NCI-H2081 treated with DMSO at 0.1 percent for 48 hours (cell line): ENCODE measurements around the gene ZFHX3.

ENCODE experiments used
- DNase-seq: peaks from one replicate; lab custom pipeline; 2025; lab: John Stamatoyannopoulos, UW

Gene ZFHX3

GRCh38 chr16:72825912-72826621, 221.9 kb downstream of the ZFHX3 start:
- no peak for DNase-seq

- no peak for DNase-seq
Observed at GRCh38 chr16:72824761-72825160, 223.2 kb downstream of the ZFHX3 start.

- DNase-seq, result no peak
Observed at GRCh38 chr16:72824027-72824426, 223.9 kb downstream of the ZFHX3 start.

- no peak for DNase-seq
Observed at GRCh38 chr16:72821185-72821950, 226.6 kb downstream of the ZFHX3 start.

GRCh38 chr16:72819345-72819744, 228.6 kb downstream of the ZFHX3 start:
- no peak for DNase-seq

GRCh38 chr16:72818236-72818845, 229.6 kb downstream of the ZFHX3 start:
- no peak for DNase-seq

GRCh38 chr16:72815348-72816318, 232.3 kb downstream of the ZFHX3 start:
- no peak for DNase-seq

- no peak for DNase-seq
Observed at GRCh38 chr16:72814226-72814625, 233.7 kb downstream of the ZFHX3 start.

- DNase-seq, result no peak
Observed at GRCh38 chr16:72812672-72813071, 235.3 kb downstream of the ZFHX3 start.

- DNase-seq, result no peak
Observed at GRCh38 chr16:72811876-72812275, 236.1 kb downstream of the ZFHX3 start.

- DNase-seq, result no peak
Observed at GRCh38 chr16:72811188-72811720, 236.7 kb downstream of the ZFHX3 start.

- no peak for DNase-seq
Observed at GRCh38 chr16:72810480-72810879, 237.4 kb downstream of the ZFHX3 start.

GRCh38 chr16:72809446-72809845, 238.5 kb downstream of the ZFHX3 start:
- no peak for DNase-seq

- no peak for DNase-seq
Observed at GRCh38 chr16:72808754-72809153, 239.2 kb downstream of the ZFHX3 start.

- DNase-seq, result no peak
Observed at GRCh38 chr16:72807245-72807644, 240.7 kb downstream of the ZFHX3 start.

GRCh38 chr16:72805486-72805885, 242.4 kb downstream of the ZFHX3 start:
- no peak for DNase-seq

GRCh38 chr16:72800524-72801161, 247.3 kb downstream of the ZFHX3 start:
- DNase-seq, result no peak

GRCh38 chr16:72798264-72798663, 249.7 kb downstream of the ZFHX3 start:
- no peak for DNase-seq

- no peak for DNase-seq
Observed at GRCh38 chr16:72797621-72798020, 250.3 kb downstream of the ZFHX3 start.

GRCh38 chr16:72796222-72796621, 251.7 kb downstream of the ZFHX3 start:
- DNase-seq, result no peak

- no peak for DNase-seq
Observed at GRCh38 chr16:72794986-72795385, 252.9 kb downstream of the ZFHX3 start.
